T-helper 17 cell (primary cell): ENCODE results near the gene CACNA2D3. TPM values are rescaled to one million over a fixed set of nuclear protein-coding genes. Genes with fewer than 3 reads are reported as not detected.

Source experiments
- ATAC-seq: fragments of 150-1000 bp; cut with Tn5 transposase; 2 replicates; pipeline ENCODE4 v1.10.0; 2021; ENCODE audit warnings: mild to moderate bottlenecking, moderate library complexity
- DNase-seq, 3 donors: peaks; one replicate each; pipeline versions ENCODE4 v3.0.0 to v3.0.0-alpha.2; 2020 to 2021
- H3K9me3 ChIP-seq: one replicate; pipeline ENCODE4 v1.7.0; 2013; ENCODE audit warnings: low read length, mild to moderate bottlenecking; ENCODE audit not compliant: control insufficient read depth, poor library complexity, severe bottlenecking
- H3K27ac Mint-ChIP-seq: one replicate; pipeline ENCODE4 v1.8.0; 2022; ENCODE audit warnings: mild to moderate bottlenecking, moderate library complexity, mixed read lengths
- H3K27me3 Mint-ChIP-seq: one replicate; pipeline ENCODE4 v1.8.0; 2022; ENCODE audit warnings: mixed read lengths
- H3K36me3 Mint-ChIP-seq: one replicate; pipeline ENCODE4 v1.8.0; 2022; ENCODE audit warnings: low read depth, mixed read lengths
- H3K4me1 Mint-ChIP-seq: one replicate; pipeline ENCODE4 v1.8.0; 2022; ENCODE audit warnings: mild to moderate bottlenecking, mixed read lengths
- H3K4me3 Mint-ChIP-seq: one replicate; pipeline ENCODE4 v1.8.0; 2022; ENCODE audit warnings: mild to moderate bottlenecking, moderate library complexity, mixed read lengths
- total RNA-seq, 4 donors: library from RNA in 2 of 4; stranded (reverse) in 2 of 4; gene quantifications; one replicate each; pipeline ENCODE4 v1.2.3 and lab custom pipeline; 2022 to 2026

CACNA2D3 gene
- total RNA-seq, 2 donors from 2014 or later = 0.08 TPM; not detected in 1

- H3K27me3 Mint-ChIP-seq = peaks cover 23% of the 10 kb centered on the region
- H3K9me3 ChIP-seq = no peaks in the 10 kb centered on the region
- ATAC-seq = no peak
- no peaks in the 10 kb centered on the region for H3K36me3 Mint-ChIP-seq
- peaks cover 6% of the 10 kb centered on the region for H3K4me1 Mint-ChIP-seq
- H3K27ac Mint-ChIP-seq = no peak overlapping the region
- no peak for DNase-seq
- H3K4me3 Mint-ChIP-seq = no peak overlapping the region
These were observed 253.9 kb downstream of the CACNA2D3 start for GRCh38 chr3:54376142-54376807.

- no peak overlapping the region for H3K4me3 Mint-ChIP-seq
- no peaks in the 10 kb centered on the region for H3K9me3 ChIP-seq
- H3K4me1 Mint-ChIP-seq = peaks cover 6% of the 10 kb centered on the region
- peaks cover 23% of the 10 kb centered on the region for H3K27me3 Mint-ChIP-seq
- ATAC-seq (no peak), DNase-seq (no peak)
- no peak overlapping the region for H3K27ac Mint-ChIP-seq
- no peaks in the 10 kb centered on the region for H3K36me3 Mint-ChIP-seq
These were observed 254.7 kb downstream of the CACNA2D3 start for GRCh38 chr3:54376939-54377578.

- DNase-seq = no peak
These were observed 255.8 kb downstream of the CACNA2D3 start for GRCh38 chr3:54378184-54378583.

GRCh38 chr3:54384279-54384678 lies 261.9 kb downstream of the CACNA2D3 start:
- no peak overlapping the region for H3K4me3 Mint-ChIP-seq
- no peaks in the 10 kb centered on the region for H3K4me1 Mint-ChIP-seq
- peaks cover 4% of the 10 kb centered on the region for H3K9me3 ChIP-seq
- H3K27ac Mint-ChIP-seq = no peak overlapping the region
- no peaks in the 10 kb centered on the region for H3K27me3 Mint-ChIP-seq
- no peaks in the 10 kb centered on the region for H3K36me3 Mint-ChIP-seq
- ATAC-seq = no peak
- no peak for DNase-seq

More at GRCh38 chr3:54378184-54378583, 255.8 kb downstream of the CACNA2D3 start:
- H3K9me3 ChIP-seq = no peaks in the 10 kb centered on the region
- peaks cover 23% of the 10 kb centered on the region for H3K27me3 Mint-ChIP-seq
- no peak overlapping the region for H3K4me3 Mint-ChIP-seq
- peaks cover 6% of the 10 kb centered on the region for H3K4me1 Mint-ChIP-seq
- no peaks in the 10 kb centered on the region for H3K36me3 Mint-ChIP-seq
- no peak for ATAC-seq
- H3K27ac Mint-ChIP-seq = no peak overlapping the region

- DNase-seq (no peak), ATAC-seq (no peak)
- Mint-ChIP-seq H3K4me1 (no peaks in the 10 kb centered on the region), H3K36me3 (no peaks in the 10 kb centered on the region), H3K4me3 (no peak overlapping the region), H3K27ac (no peak overlapping the region), H3K27me3 (no peaks in the 10 kb centered on the region)
- peaks cover 4% of the 10 kb centered on the region for H3K9me3 ChIP-seq
These were observed 268.2 kb downstream of the CACNA2D3 start for GRCh38 chr3:54390582-54390981.

GRCh38 chr3:54393150-54393549 lies 270.8 kb downstream of the CACNA2D3 start:
- Mint-ChIP-seq H3K4me1 (no peaks in the 10 kb centered on the region), H3K36me3 (no peaks in the 10 kb centered on the region), H3K4me3 (no peak overlapping the region), H3K27ac (no peak overlapping the region), H3K27me3 (no peaks in the 10 kb centered on the region)
- no peaks in the 10 kb centered on the region for H3K9me3 ChIP-seq
- DNase-seq = no peak
- no peak for ATAC-seq

- H3K27me3 Mint-ChIP-seq = no peaks in the 10 kb centered on the region
- H3K9me3 ChIP-seq = no peaks in the 10 kb centered on the region
- no peaks in the 10 kb centered on the region for H3K4me1 Mint-ChIP-seq
- H3K36me3 Mint-ChIP-seq = no peaks in the 10 kb centered on the region
- H3K4me3 Mint-ChIP-seq = no peak overlapping the region
- H3K27ac Mint-ChIP-seq = no peak overlapping the region
- no peak for ATAC-seq
- no peak for DNase-seq
These were observed 286.0 kb downstream of the CACNA2D3 start for GRCh38 chr3:54408328-54408727.

- no peaks in the 10 kb centered on the region for H3K9me3 ChIP-seq
- Mint-ChIP-seq H3K4me1 (peaks cover 3% of the 10 kb centered on the region), H3K27me3 (peaks cover 25% of the 10 kb centered on the region), H3K36me3 (no peaks in the 10 kb centered on the region), H3K27ac (no peak overlapping the region), H3K4me3 (no peak overlapping the region)
- DNase-seq (no peak), ATAC-seq (no peak)
These were observed 299.6 kb downstream of the CACNA2D3 start for GRCh38 chr3:54421943-54422342.

- Mint-ChIP-seq H3K4me1 (peaks cover 3% of the 10 kb centered on the region), H3K36me3 (no peaks in the 10 kb centered on the region), H3K27me3 (peaks cover 30% of the 10 kb centered on the region), H3K27ac (no peak overlapping the region), H3K4me3 (no peak overlapping the region)
- ATAC-seq = no peak
- DNase-seq = no peak
- no peaks in the 10 kb centered on the region for H3K9me3 ChIP-seq
These were observed 301.9 kb downstream of the CACNA2D3 start for GRCh38 chr3:54424292-54424691.

- Mint-ChIP-seq H3K27ac (no peak overlapping the region), H3K4me3 (no peak overlapping the region), H3K4me1 (peaks cover 3% of the 10 kb centered on the region), H3K36me3 (no peaks in the 10 kb centered on the region), H3K27me3 (peaks cover 28% of the 10 kb centered on the region)
- DNase-seq (no peak), ATAC-seq (no peak)
- H3K9me3 ChIP-seq = no peaks in the 10 kb centered on the region
These were observed 304.0 kb downstream of the CACNA2D3 start for GRCh38 chr3:54426381-54426780.

- ATAC-seq (no peak), DNase-seq (no peak)
- H3K9me3 ChIP-seq = no peaks in the 10 kb centered on the region
- Mint-ChIP-seq H3K27me3 (peaks cover 24% of the 10 kb centered on the region), H3K4me1 (peaks cover 3% of the 10 kb centered on the region), H3K36me3 (no peaks in the 10 kb centered on the region), H3K27ac (no peak overlapping the region), H3K4me3 (no peak overlapping the region)
These were observed 305.1 kb downstream of the CACNA2D3 start for GRCh38 chr3:54427501-54427900.

- no peak for DNase-seq
- Mint-ChIP-seq H3K27ac (no peak overlapping the region), H3K27me3 (peaks cover 24% of the 10 kb centered on the region), H3K4me1 (peaks cover 3% of the 10 kb centered on the region), H3K36me3 (no peaks in the 10 kb centered on the region), H3K4me3 (no peak overlapping the region)
- H3K9me3 ChIP-seq = no peaks in the 10 kb centered on the region
- ATAC-seq = no peak
These were observed 305.9 kb downstream of the CACNA2D3 start for GRCh38 chr3:54427941-54428871.

GRCh38 chr3:54432975-54433374 lies 310.6 kb downstream of the CACNA2D3 start:
- ATAC-seq (no peak), DNase-seq (no peak)
- no peaks in the 10 kb centered on the region for H3K36me3 Mint-ChIP-seq
- no peaks in the 10 kb centered on the region for H3K9me3 ChIP-seq
- H3K4me1 Mint-ChIP-seq = no peaks in the 10 kb centered on the region
- H3K27me3 Mint-ChIP-seq = peaks cover 10% of the 10 kb centered on the region
- H3K4me3 Mint-ChIP-seq = no peak overlapping the region
- no peak overlapping the region for H3K27ac Mint-ChIP-seq
